NCI-H1048 (cell line): ENCODE results near the gene NABP1.
A peak's percentile ranks its signal among the peaks of the same experiment; 100 is the strongest.
"Not testable (repeated sequence)": the region's sequence is repeated elsewhere in the genome, so short reads cannot be mapped to it uniquely, and the experiment has no call there.

Experiments used
- DNase-seq: peaks from one replicate; lab custom pipeline; 2025; lab: John Stamatoyannopoulos, UW

NABP1 gene

GRCh38 chr2:191677646-191678436, at the start of gene NABP1:
NABP1 (plus strand) TSS chr2:191678136; CDS start chr2:191678615, 479 bp downstream.
- peak; percentile 95 for DNase-seq

- no peak for DNase-seq
Measured at GRCh38 chr2:191629001-191629453, 48.9 kb upstream of the NABP1 start.

GRCh38 chr2:191629976-191630712, 47.8 kb upstream of the NABP1 start:
- no peak for DNase-seq

GRCh38 chr2:191631754-191632153, 46.2 kb upstream of the NABP1 start:
- DNase-seq, result no peak

- DNase-seq, result no peak
Measured at GRCh38 chr2:191632426-191632825, 45.5 kb upstream of the NABP1 start.

GRCh38 chr2:191634791-191635190, 43.1 kb upstream of the NABP1 start:
- no peak for DNase-seq

- no peak for DNase-seq
Measured at GRCh38 chr2:191635333-191636234, 42.4 kb upstream of the NABP1 start.

GRCh38 chr2:191636235-191636543, 41.7 kb upstream of the NABP1 start:
- no peak for DNase-seq

GRCh38 chr2:191636586-191636985, 41.4 kb upstream of the NABP1 start:
- DNase-seq, result no peak

- no peak for DNase-seq
Measured at GRCh38 chr2:191637182-191638078, 40.5 kb upstream of the NABP1 start.

- DNase-seq, result peak; percentile 60
Measured at GRCh38 chr2:191638079-191638801, 39.7 kb upstream of the NABP1 start.

GRCh38 chr2:191638802-191639172, 39.1 kb upstream of the NABP1 start:
- no peak for DNase-seq

- no peak for DNase-seq
Measured at GRCh38 chr2:191641609-191642008, 36.3 kb upstream of the NABP1 start.

GRCh38 chr2:191642541-191642940, 35.4 kb upstream of the NABP1 start:
- no peak for DNase-seq

GRCh38 chr2:191643429-191643828, 34.5 kb upstream of the NABP1 start:
- no peak for DNase-seq

- DNase-seq, result not testable (repeated sequence)
Measured at GRCh38 chr2:191644613-191645012, 33.3 kb upstream of the NABP1 start.

GRCh38 chr2:191645032-191645431, 32.9 kb upstream of the NABP1 start:
- no peak for DNase-seq

- DNase-seq, result no peak
Measured at GRCh38 chr2:191645434-191646162, 32.3 kb upstream of the NABP1 start.

- no peak for DNase-seq
Measured at GRCh38 chr2:191646163-191646902, 31.6 kb upstream of the NABP1 start.
